HUES6 (cell line): Measurements from ENCODE around the gene SMYD5.

Experiments
- H3K27ac ChIP-seq: 2 replicates; pipeline ENCODE4 v1.7.0; 2013; ENCODE audit warnings: low read depth, mild to moderate bottlenecking, low read length, inconsistent platforms
- H3K27me3 ChIP-seq: 2 replicates; pipeline ENCODE4 v1.6.1; 2013; ENCODE audit warnings: low read length; ENCODE audit not compliant: control insufficient read depth, insufficient read depth
- H3K36me3 ChIP-seq: 2 replicates; pipeline ENCODE4 v1.6.1; 2013; ENCODE audit warnings: low read length; ENCODE audit not compliant: control insufficient read depth, insufficient read depth
- H3K4me1 ChIP-seq: 2 replicates; pipeline ENCODE4 v1.6.1; 2013; ENCODE audit warnings: low read length; ENCODE audit not compliant: control insufficient read depth, insufficient read depth
- H3K4me3 ChIP-seq: 2 replicates; pipeline ENCODE4 v1.5.1; 2013; ENCODE audit warnings: low read depth, low read length
- H3K9ac ChIP-seq: one replicate; pipeline ENCODE4 v1.6.1; 2013; ENCODE audit warnings: mild to moderate bottlenecking, low read length
- H3K9me3 ChIP-seq: 2 replicates; pipeline ENCODE4 v1.6.1; 2013; ENCODE audit warnings: low read depth, low read length; ENCODE audit not compliant: control insufficient read depth, insufficient read depth

Gene SMYD5

GRCh38 chr2:73227086-73227485, 13.0 kb downstream of the SMYD5 start:
- Histone ChIP-seq H3K4me3 (no peak overlapping the region), H3K9me3 (no peaks in the 10 kb centered on the region), H3K4me1 (no peaks in the 10 kb centered on the region), H3K27ac (no peak overlapping the region), H3K27me3 (no peaks in the 10 kb centered on the region), H3K9ac (no peak overlapping the region), H3K36me3 (peaks cover 55% of the 10 kb centered on the region)

- no peak overlapping the region for H3K27ac ChIP-seq
- H3K9me3 ChIP-seq: no peaks in the 10 kb centered on the region
- H3K4me3 ChIP-seq: no peak overlapping the region
- H3K36me3 ChIP-seq: peaks cover 39% of the 10 kb centered on the region
- H3K27me3 ChIP-seq: no peaks in the 10 kb centered on the region
- no peak overlapping the region for H3K9ac ChIP-seq
- H3K4me1 ChIP-seq: peaks cover 4% of the 10 kb centered on the region
Measured at GRCh38 chr2:73228631-73229030, 14.6 kb downstream of the SMYD5 start.

- Histone ChIP-seq H3K36me3 (peaks cover 6% of the 10 kb centered on the region; the same call in 1 of the 2 replicates), H3K9me3 (no peaks in the 10 kb centered on the region), H3K27me3 (no peaks in the 10 kb centered on the region), H3K4me1 (peaks cover 20% of the 10 kb centered on the region), H3K4me3 (peak overlapping the region; percentile 92), H3K27ac (no peak overlapping the region), H3K9ac (peak overlapping the region; percentile 43)
Measured at GRCh38 chr2:73232403-73233153, 18.5 kb downstream of the SMYD5 start.

GRCh38 chr2:73233154-73233931, 19.3 kb downstream of the SMYD5 start, which contains the start of gene PRADC1:
Gene PRADC1, minus strand, starts transcription at chr2:73233239. Its CDS starts 79 bp downstream, at chr2:73233160.
- Histone ChIP-seq H3K27me3 (no peaks in the 10 kb centered on the region), H3K27ac (no peak within 1 kb of the TSS; the same call in 1 of the 2 replicates), H3K4me3 (peak within 1 kb of the TSS; percentile 92), H3K36me3 (peaks cover 6% of the 10 kb centered on the region; the same call in 1 of the 2 replicates), H3K9me3 (no peaks in the 10 kb centered on the region), H3K9ac (peak within 1 kb of the TSS; percentile 81), H3K4me1 (peaks cover 24% of the 10 kb centered on the region)

- Histone ChIP-seq H3K27ac (peak within 1 kb of the TSS; percentile 95), H3K36me3 (peaks cover 15% of the 10 kb centered on the region), H3K27me3 (no peaks in the 10 kb centered on the region), H3K9ac (peak within 1 kb of the TSS; percentile 92), H3K9me3 (no peaks in the 10 kb centered on the region), H3K4me3 (peak within 1 kb of the TSS; percentile 92), H3K4me1 (peaks cover 27% of the 10 kb centered on the region)
Measured at GRCh38 chr2:73233932-73234832, 20.1 kb downstream of the SMYD5 start, which contains the start of gene CCT7. Gene CCT7, plus strand, starts transcription at chr2:73234308. Its CDS starts 71 bp downstream, at chr2:73234379.

GRCh38 chr2:73235315-73236028, 21.4 kb downstream of the SMYD5 start:
- peak overlapping the region; percentile 92 for H3K4me3 ChIP-seq
- H3K9me3 ChIP-seq: no peaks in the 10 kb centered on the region
- peaks cover 27% of the 10 kb centered on the region for H3K4me1 ChIP-seq
- H3K27ac ChIP-seq: no peak overlapping the region
- no peaks in the 10 kb centered on the region for H3K27me3 ChIP-seq
- peak overlapping the region; percentile 92 for H3K9ac ChIP-seq
- peaks cover 27% of the 10 kb centered on the region for H3K36me3 ChIP-seq

GRCh38 chr2:73237168-73237567, 23.1 kb downstream of the SMYD5 start:
- H3K9me3 ChIP-seq: no peaks in the 10 kb centered on the region

GRCh38 chr2:73238149-73238548, 24.1 kb downstream of the SMYD5 start:
- peak overlapping the region; percentile 62 for H3K9ac ChIP-seq
- H3K27me3 ChIP-seq: no peaks in the 10 kb centered on the region
- H3K9me3 ChIP-seq: no peaks in the 10 kb centered on the region
- H3K4me1 ChIP-seq: peaks cover 24% of the 10 kb centered on the region
- peak overlapping the region; percentile 10; the same call in 1 of the 2 replicates for H3K4me3 ChIP-seq
- H3K36me3 ChIP-seq: peaks cover 49% of the 10 kb centered on the region
- peak overlapping the region; percentile 49 for H3K27ac ChIP-seq

More at GRCh38 chr2:73237168-73237567, 23.1 kb downstream of the SMYD5 start:
- Histone ChIP-seq H3K4me3 (no peak overlapping the region), H3K9ac (no peak overlapping the region), H3K27ac (no peak overlapping the region), H3K4me1 (peaks cover 27% of the 10 kb centered on the region), H3K36me3 (peaks cover 41% of the 10 kb centered on the region), H3K27me3 (no peaks in the 10 kb centered on the region)

- Histone ChIP-seq H3K9me3 (no peaks in the 10 kb centered on the region), H3K9ac (no peak overlapping the region), H3K27me3 (no peaks in the 10 kb centered on the region), H3K4me3 (no peak overlapping the region), H3K36me3 (peaks cover 58% of the 10 kb centered on the region), H3K27ac (peak overlapping the region; percentile 49; the same call in 1 of the 2 replicates), H3K4me1 (peaks cover 24% of the 10 kb centered on the region)
Measured at GRCh38 chr2:73238976-73239375, 24.9 kb downstream of the SMYD5 start.

GRCh38 chr2:73239776-73240175, 25.7 kb downstream of the SMYD5 start:
- peaks cover 24% of the 10 kb centered on the region for H3K4me1 ChIP-seq
- no peak overlapping the region for H3K4me3 ChIP-seq
- H3K27me3 ChIP-seq: no peaks in the 10 kb centered on the region
- no peak overlapping the region for H3K27ac ChIP-seq
- peaks cover 66% of the 10 kb centered on the region for H3K36me3 ChIP-seq
- H3K9ac ChIP-seq: no peak overlapping the region
- no peaks in the 10 kb centered on the region for H3K9me3 ChIP-seq
